HEK293 (cell line): ENCODE results near the gene HOXA4.

Source experiments
- CTCF ChIA-PET: fragments of 350-600 bp; formaldehyde crosslinking; extraction: SDS; loops from one replicate; lab custom pipeline; 2021; ENCODE audit warnings: antibody characterized with exemption; lab: Yijun Ruan, JAX
- POLR2A ChIA-PET: fragments of 300-600 bp; formaldehyde crosslinking; extraction: SDS; loops from one replicate; lab custom pipeline; 2020; ENCODE audit warnings: antibody characterized with exemption, inconsistent platforms; lab: Yijun Ruan, JAX
- H3K27ac ChIP-seq: fragments of 200-500 bp; sonication (Bioruptor generic); 2 replicates; pipeline ENCODE4 v1.5.1; 2014; ENCODE audit warnings: low read depth, low read length, control low read depth, inconsistent platforms; ENCODE audit errors: extremely low read depth
- H3K36me3 ChIP-seq, 2 experiments: fragments of 200-500 bp in 1 of 2; sonication (Bioruptor generic) in 1 of 2; 1 replicate in 1 of 2; 2 replicates in 1 of 2; pipeline ENCODE4 v1.5.1; 2014 to 2017; ENCODE audit warnings: inconsistent platforms in 2 of 2, low read length in 2 of 2; ENCODE audit not compliant: control insufficient read depth in 2 of 2, insufficient read depth in 1 of 2
- H3K4me1 ChIP-seq: fragments of 200-500 bp; sonication (Bioruptor generic); 2 replicates; pipeline ENCODE4 v1.5.1; 2014; ENCODE audit warnings: mild to moderate bottlenecking, low read length, inconsistent platforms; ENCODE audit not compliant: control insufficient read depth, insufficient read depth
- H3K4me3 ChIP-seq: 2 replicates; pipeline ENCODE4 v1.5.1; 2011; ENCODE audit warnings: low read depth, mild to moderate bottlenecking, control low read depth, low read length, moderate library complexity
- H3K9me3 ChIP-seq: fragments of 200-500 bp; sonication (Bioruptor generic); 2 replicates; pipeline ENCODE4 v1.5.1; 2014; ENCODE audit warnings: low read depth, low read length, inconsistent platforms; ENCODE audit not compliant: control insufficient read depth, insufficient read depth
- FEZF1 ChIP-seq: fragments of 450-650 bp; formaldehyde crosslinking; IDR thresholded peaks from 2 replicates; pipeline ENCODE4 v1.5.1; 2016; ENCODE audit warnings: missing biosample characterization, missing genetic modification characterization
- GLIS1 ChIP-seq: fragments of 450-650 bp; formaldehyde crosslinking; IDR thresholded peaks from 2 replicates; pipeline ENCODE4 v1.5.1; 2016; ENCODE audit warnings: missing biosample characterization, missing genetic modification characterization
- PRDM10 ChIP-seq: fragments of 450-650 bp; formaldehyde crosslinking; IDR thresholded peaks from 2 replicates; pipeline ENCODE4 v1.5.1; 2016; ENCODE audit warnings: missing biosample characterization, missing genetic modification characterization
- PRDM6 ChIP-seq: fragments of 450-650 bp; formaldehyde crosslinking; IDR thresholded peaks from 2 replicates; pipeline ENCODE4 v1.5.1; 2017; ENCODE audit warnings: missing biosample characterization, missing genetic modification characterization
- WT1 ChIP-seq: fragments of 450-650 bp; formaldehyde crosslinking; IDR thresholded peaks from 2 replicates; pipeline ENCODE4 v1.5.1; 2016; ENCODE audit warnings: missing biosample characterization, missing genetic modification characterization
- ZNF10 ChIP-seq: fragments of 450-650 bp; formaldehyde crosslinking; IDR thresholded peaks from 2 replicates; pipeline ENCODE4 v1.5.1; 2017; ENCODE audit warnings: missing biosample characterization, missing genetic modification characterization
- ZNF112 ChIP-seq: fragments of 450-650 bp; formaldehyde crosslinking; IDR thresholded peaks from 2 replicates; pipeline ENCODE4 v1.5.0; 2017; ENCODE audit warnings: missing biosample characterization, missing genetic modification characterization
- ZNF18 ChIP-seq: fragments of 450-650 bp; formaldehyde crosslinking; IDR thresholded peaks from 2 replicates; pipeline ENCODE4 v1.5.1; 2016; ENCODE audit warnings: missing biosample characterization, missing genetic modification characterization
- ZNF2 ChIP-seq: fragments of 450-650 bp; formaldehyde crosslinking; IDR thresholded peaks from 2 replicates; pipeline ENCODE4 v1.5.1; 2016; ENCODE audit warnings: missing biosample characterization, missing genetic modification characterization
- ZNF23 ChIP-seq: fragments of 450-650 bp; formaldehyde crosslinking; IDR thresholded peaks from 2 replicates; pipeline ENCODE4 v1.5.1; 2016; ENCODE audit warnings: missing biosample characterization, missing genetic modification characterization, borderline replicate concordance
- ZNF274 ChIP-seq, 2 experiments: fragments of 200-500 bp in 1 of 2; fragments of 450-650 bp in 1 of 2; sonication (Bioruptor generic) in 1 of 2; formaldehyde crosslinking in 1 of 2; IDR thresholded peaks; 2 replicates each; pipeline versions ENCODE4 v1.5.1 to v1.6.1; 2014 to 2016; ENCODE audit warnings: borderline replicate concordance in 1 of 2, inconsistent platforms in 1 of 2, low read length in 1 of 2, missing biosample characterization in 1 of 2, missing genetic modification characterization in 1 of 2
- ZNF341 ChIP-seq: fragments of 450-650 bp; formaldehyde crosslinking; IDR thresholded peaks from 2 replicates; pipeline ENCODE4; 2016; ENCODE audit warnings: low read depth, missing biosample characterization, missing genetic modification characterization
- ZNF558 ChIP-seq: fragments of 450-650 bp; formaldehyde crosslinking; IDR thresholded peaks from 2 replicates; pipeline ENCODE4 v1.5.1; 2016; ENCODE audit warnings: missing biosample characterization, missing genetic modification characterization
- ZNF561 ChIP-seq: fragments of 450-650 bp; IDR thresholded peaks from 2 replicates; pipeline ENCODE4 v1.5.1; 2018; ENCODE audit warnings: missing biosample characterization, missing genetic modification characterization, borderline replicate concordance
- ZNF629 ChIP-seq: fragments of 450-650 bp; formaldehyde crosslinking; IDR thresholded peaks from 2 replicates; pipeline ENCODE4 v1.5.1; 2017; ENCODE audit warnings: missing biosample characterization, missing genetic modification characterization
- ZNF639 ChIP-seq: fragments of 450-650 bp; formaldehyde crosslinking; IDR thresholded peaks from 2 replicates; pipeline ENCODE4 v1.5.1; 2016; ENCODE audit warnings: missing biosample characterization, missing genetic modification characterization
- ZNF76 ChIP-seq: fragments of 450-650 bp; formaldehyde crosslinking; IDR thresholded peaks from 2 replicates; pipeline ENCODE4; 2016; ENCODE audit warnings: low read depth, missing biosample characterization, missing genetic modification characterization, borderline replicate concordance
- ZNF843 ChIP-seq: fragments of 450-650 bp; formaldehyde crosslinking; IDR thresholded peaks from 2 replicates; pipeline ENCODE4 v1.5.1; 2016; ENCODE audit warnings: missing biosample characterization, missing genetic modification characterization
- TF ChIP-seq, protein P1 (sequence below): fragments of 450-650 bp; formaldehyde crosslinking; IDR thresholded peaks from 2 replicates; pipeline ENCODE4 v1.5.1; 2016; ENCODE audit warnings: missing biosample characterization, missing genetic modification characterization
- TF ChIP-seq, protein P2 (sequence below): fragments of 450-650 bp; formaldehyde crosslinking; IDR thresholded peaks from 2 replicates; pipeline ENCODE4 v1.5.1; 2016; ENCODE audit warnings: missing biosample characterization, missing genetic modification characterization

Gene HOXA4

DNA sequence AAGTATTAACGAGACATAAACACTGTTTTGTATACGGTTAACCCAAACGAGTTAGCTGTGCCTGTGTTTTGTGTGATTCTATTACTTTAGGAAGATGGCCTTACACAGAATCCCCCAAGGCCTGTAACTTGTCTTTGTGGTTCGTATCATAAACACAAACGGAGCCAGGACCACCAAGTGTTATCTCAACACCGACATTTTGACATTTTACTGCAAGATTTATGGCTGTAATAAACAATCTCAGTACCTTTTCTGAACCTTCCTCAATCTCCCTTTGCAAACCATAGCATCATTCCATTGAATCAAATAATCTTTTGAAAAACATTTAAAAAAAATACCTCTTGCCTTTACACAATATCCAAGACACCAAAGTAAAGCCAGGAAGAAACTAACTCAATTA is 2.4 kb upstream of the HOXA4 start (continued):
- 0 out of 2 replicates have a peak, but pooled peaks have one; percentile 17 for TF ChIP-seq GLIS1
- TF ChIP-seq ZNF23 (tag by site-specific recombination), result no peak
- TF ChIP-seq ZNF341 (tag by site-specific recombination), result no peak
- TF ChIP-seq ZNF274 (IDR thresholded peaks at IDR 0.05; ENCODE audit: low read length), result no peak
- no peak for TF ChIP-seq ZNF274 (tag by site-specific recombination; IDR thresholded peaks at IDR 0.05; ENCODE audit: borderline replicate concordance)
- TF ChIP-seq, protein P1, sequence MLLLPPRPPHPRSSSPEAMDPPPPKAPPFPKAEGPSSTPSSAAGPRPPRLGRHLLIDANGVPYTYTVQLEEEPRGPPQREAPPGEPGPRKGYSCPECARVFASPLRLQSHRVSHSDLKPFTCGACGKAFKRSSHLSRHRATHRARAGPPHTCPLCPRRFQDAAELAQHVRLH (tag by site-specific recombination), result 0 out of 2 replicates have a peak, but pooled peaks have one; percentile 52
- TF ChIP-seq ZNF558 (tag by site-specific recombination), result no peak
- TF ChIP-seq ZNF10 (tag by site-specific recombination), result no peak
- TF ChIP-seq ZNF76 (tag by site-specific recombination), result no peak
- TF ChIP-seq ZNF639, result 0 out of 2 replicates have a peak, but pooled peaks have one; percentile 34
- peak; percentile 28; the same call in 1 of the 2 replicates for TF ChIP-seq ZNF2 (tag by site-specific recombination)
- peak; percentile 92 for TF ChIP-seq FEZF1
- TF ChIP-seq WT1 (tag by site-specific recombination), result peak; percentile 9; the same call in 1 of the 2 replicates
- TF ChIP-seq ZNF112 (tag by site-specific recombination), result no peak
- TF ChIP-seq ZNF18 (tag by site-specific recombination), result 0 out of 2 replicates have a peak, but pooled peaks have one; percentile 10
- 0 out of 2 replicates have a peak, but pooled peaks have one; percentile 39 for TF ChIP-seq PRDM10 (tag by site-specific recombination)
- peak; percentile 84 for TF ChIP-seq ZNF843 (tag by site-specific recombination)
- TF ChIP-seq ZNF561, result 0 out of 2 replicates have a peak, but pooled peaks have one; percentile 24
- peak; percentile 28; the same call in 1 of the 2 replicates for TF ChIP-seq ZNF629 (tag by site-specific recombination)

DNA sequence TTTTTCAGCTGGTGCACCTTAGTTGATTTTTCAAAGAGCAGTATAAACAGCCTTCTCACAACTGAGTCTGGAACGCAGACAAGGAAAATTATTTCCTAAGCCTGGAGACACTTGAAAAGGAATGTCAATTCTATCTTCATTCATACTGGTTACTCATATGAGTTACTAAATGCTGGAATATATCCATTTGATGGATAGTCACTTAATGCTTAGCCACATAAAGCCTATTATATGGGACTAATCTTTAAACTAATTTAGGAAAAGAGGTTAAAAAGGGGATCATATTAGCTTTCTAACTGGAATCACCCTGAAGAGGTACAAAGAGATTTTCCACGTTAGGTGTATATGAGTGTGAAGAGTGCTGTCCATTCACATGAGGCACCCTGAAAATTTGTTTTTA is 1.7 kb upstream of the HOXA4 start:
- Histone ChIP-seq H3K36me3 (peaks cover 5 to 12% of the 10 kb centered on the region in 2 experiments; a peak in 1 of 3 replicates), H3K4me3 (no peak overlapping the region), H3K27ac (peak overlapping the region; percentile 8; the same call in 1 of the 2 replicates), H3K9me3 (no peaks in the 10 kb centered on the region), H3K4me1 (peaks cover 76% of the 10 kb centered on the region)
- TF ChIP-seq, protein P2, sequence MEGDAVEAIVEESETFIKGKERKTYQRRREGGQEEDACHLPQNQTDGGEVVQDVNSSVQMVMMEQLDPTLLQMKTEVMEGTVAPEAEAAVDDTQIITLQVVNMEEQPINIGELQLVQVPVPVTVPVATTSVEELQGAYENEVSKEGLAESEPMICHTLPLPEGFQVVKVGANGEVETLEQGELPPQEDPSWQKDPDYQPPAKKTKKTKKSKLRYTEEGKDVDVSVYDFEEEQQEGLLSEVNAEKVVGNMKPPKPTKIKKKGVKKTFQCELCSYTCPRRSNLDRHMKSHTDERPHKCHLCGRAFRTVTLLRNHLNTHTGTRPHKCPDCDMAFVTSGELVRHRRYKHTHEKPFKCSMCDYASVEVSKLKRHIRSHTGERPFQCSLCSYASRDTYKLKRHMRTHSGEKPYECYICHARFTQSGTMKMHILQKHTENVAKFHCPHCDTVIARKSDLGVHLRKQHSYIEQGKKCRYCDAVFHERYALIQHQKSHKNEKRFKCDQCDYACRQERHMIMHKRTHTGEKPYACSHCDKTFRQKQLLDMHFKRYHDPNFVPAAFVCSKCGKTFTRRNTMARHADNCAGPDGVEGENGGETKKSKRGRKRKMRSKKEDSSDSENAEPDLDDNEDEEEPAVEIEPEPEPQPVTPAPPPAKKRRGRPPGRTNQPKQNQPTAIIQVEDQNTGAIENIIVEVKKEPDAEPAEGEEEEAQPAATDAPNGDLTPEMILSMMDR (tag by site-specific recombination), result no peak
- TF ChIP-seq PRDM6 (tag by site-specific recombination), result peak; percentile 79
- TF ChIP-seq FEZF1, result peak; percentile 55; the same call in 1 of the 2 replicates
- ChIA-PET POLR2A (interaction anchor here (0.6 to 2.2 kb wide), 5 partner anchors 18 to 860 kb away, joined by 3 to 29 read pairs (median 6); partner anchors contain the start of gene HOXA1), CTCF (interaction anchor here (0.6 to 2.7 kb wide), 9 partner anchors 9 to 348 kb away, joined by 3 to 12 read pairs (median 5); partner anchors contain the start of genes HOXA1 and HOXA5)
